ENCODE data around the gene YAF2. TPM values are rescaled to one million over a fixed set of nuclear protein-coding genes. Genes with fewer than 3 reads are reported as not detected.

The YAF2 gene
- total RNA-seq, 2 donors from 2014 or later: 53.4 to 60.8 TPM

GRCh38 chr12:42118136-42118879 is 119.7 kb downstream of the YAF2 start:
- no peak overlapping the region for H3K4me3 Mint-ChIP-seq
- H3K4me1 Mint-ChIP-seq (ENCODE audit: low read depth in 2 of 2): peaks cover 24 to 32% of the 10 kb centered on the region in 2 donors
- no peak for ATAC-seq
- peaks cover 5% of the 10 kb centered on the region for H3K9me3 Mint-ChIP-seq
- H3K27me3 Mint-ChIP-seq: no peaks in the 10 kb centered on the region
- H3K27ac Mint-ChIP-seq: peak overlapping the region; percentile 18 to 38
- no peak for DNase-seq (ENCODE audit: low spot score)
- H3K36me3 Mint-ChIP-seq: peaks cover 31% of the 10 kb centered on the region

- ATAC-seq (no peak), DNase-seq (ENCODE audit: low spot score) (no peak)
- Mint-ChIP-seq H3K36me3 (peaks cover 13% of the 10 kb centered on the region), H3K27ac (no peak overlapping the region), H3K4me3 (no peak overlapping the region), H3K9me3 (peaks cover 5% of the 10 kb centered on the region), H3K27me3 (no peaks in the 10 kb centered on the region), H3K4me1 (ENCODE audit: low read depth in 2 of 2) (peaks cover 9 to 10% of the 10 kb centered on the region in 2 donors)
These were observed 129.0 kb downstream of the YAF2 start for GRCh38 chr12:42109031-42109430.

Other genes with a start within 250 kb of the YAF2 start
- 10 to 100 TPM; 10.3 to 12.2 TPM for gene GXYLT1, start 93.4 kb downstream of the YAF2 start, total RNA-seq
- 10 to 100 TPM; 50.6 to 60.8 TPM for gene ZCRB1, start 87.8 kb upstream of the YAF2 start, total RNA-seq
- gene PPHLN1, start 87.9 kb upstream of the YAF2 start, total RNA-seq: 10 to 100 TPM; 85.0 to 90.1 TPM